Measurements from ENCODE around the gene AKTIP. TPM values are rescaled to one million over a fixed set of nuclear protein-coding genes. Genes with fewer than 3 reads are reported as not detected.

The AKTIP gene
- total and polyA plus RNA-seq, 2 of the 4 experiments (the other 2 are of a cell fraction) = 17.7 to 19.9 TPM

GRCh38 chr16:53528797-53529196 lies 25.8 kb upstream of the AKTIP start:
- no TSS peak for BruUV-seq (replicated peaks)
- H3K56ac ChIP-seq (ENCODE audit: extremely low read depth, insufficient read depth, low read length) = no peak overlapping the region
- no peak for TF ChIP-seq CHD1 (IDR thresholded peaks at IDR 0.05; ENCODE audit: low read depth, low read length)
- no peak for TF ChIP-seq MAFK (IDR thresholded peaks at IDR 0.05; ENCODE audit: low read depth, low read length)
- no peak for TF ChIP-seq RFX5 (IDR thresholded peaks at IDR 0.05; ENCODE audit: low read depth, low read length)
- TF ChIP-seq, protein P1, sequence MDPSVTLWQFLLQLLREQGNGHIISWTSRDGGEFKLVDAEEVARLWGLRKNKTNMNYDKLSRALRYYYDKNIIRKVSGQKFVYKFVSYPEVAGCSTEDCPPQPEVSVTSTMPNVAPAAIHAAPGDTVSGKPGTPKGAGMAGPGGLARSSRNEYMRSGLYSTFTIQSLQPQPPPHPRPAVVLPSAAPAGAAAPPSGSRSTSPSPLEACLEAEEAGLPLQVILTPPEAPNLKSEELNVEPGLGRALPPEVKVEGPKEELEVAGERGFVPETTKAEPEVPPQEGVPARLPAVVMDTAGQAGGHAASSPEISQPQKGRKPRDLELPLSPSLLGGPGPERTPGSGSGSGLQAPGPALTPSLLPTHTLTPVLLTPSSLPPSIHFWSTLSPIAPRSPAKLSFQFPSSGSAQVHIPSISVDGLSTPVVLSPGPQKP (IDR thresholded peaks at IDR 0.05; ENCODE audit: borderline replicate concordance, low read depth, low read length) = no peak
- TF ChIP-seq RCOR1 (IDR thresholded peaks at IDR 0.05; ENCODE audit: insufficient replicate concordance, low read length) = no peak
- TF ChIP-seq SMC3 (IDR thresholded peaks at IDR 0.05; ENCODE audit: low read depth, low read length) = no peak
- TF ChIP-seq USF2 (IDR thresholded peaks at IDR 0.05; ENCODE audit: low read depth, low read length) = no peak
- no peak for TF ChIP-seq CEBPB (IDR thresholded peaks at IDR 0.05; ENCODE audit: low read depth, low read length)
- no peak for TF ChIP-seq POLR2A (IDR thresholded peaks at IDR 0.05; ENCODE audit: low read depth, low read length)
- TF ChIP-seq FOS (IDR thresholded peaks at IDR 0.05; ENCODE audit: low read depth, low read length) = no peak
- TF ChIP-seq, protein P2, sequence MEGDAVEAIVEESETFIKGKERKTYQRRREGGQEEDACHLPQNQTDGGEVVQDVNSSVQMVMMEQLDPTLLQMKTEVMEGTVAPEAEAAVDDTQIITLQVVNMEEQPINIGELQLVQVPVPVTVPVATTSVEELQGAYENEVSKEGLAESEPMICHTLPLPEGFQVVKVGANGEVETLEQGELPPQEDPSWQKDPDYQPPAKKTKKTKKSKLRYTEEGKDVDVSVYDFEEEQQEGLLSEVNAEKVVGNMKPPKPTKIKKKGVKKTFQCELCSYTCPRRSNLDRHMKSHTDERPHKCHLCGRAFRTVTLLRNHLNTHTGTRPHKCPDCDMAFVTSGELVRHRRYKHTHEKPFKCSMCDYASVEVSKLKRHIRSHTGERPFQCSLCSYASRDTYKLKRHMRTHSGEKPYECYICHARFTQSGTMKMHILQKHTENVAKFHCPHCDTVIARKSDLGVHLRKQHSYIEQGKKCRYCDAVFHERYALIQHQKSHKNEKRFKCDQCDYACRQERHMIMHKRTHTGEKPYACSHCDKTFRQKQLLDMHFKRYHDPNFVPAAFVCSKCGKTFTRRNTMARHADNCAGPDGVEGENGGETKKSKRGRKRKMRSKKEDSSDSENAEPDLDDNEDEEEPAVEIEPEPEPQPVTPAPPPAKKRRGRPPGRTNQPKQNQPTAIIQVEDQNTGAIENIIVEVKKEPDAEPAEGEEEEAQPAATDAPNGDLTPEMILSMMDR (conservative IDR thresholded peaks at IDR 0.05; ENCODE audit: low read depth, low read length) = no peak
- no peak for TF ChIP-seq NFE2L2 (IDR thresholded peaks at IDR 0.05; ENCODE audit: low read depth, low read length)
- TF ChIP-seq BHLHE40 (IDR thresholded peaks at IDR 0.05; ENCODE audit: low read depth, low read length) = no peak
- TF ChIP-seq MAZ (IDR thresholded peaks at IDR 0.05; ENCODE audit: borderline replicate concordance, low read depth, low read length) = no peak
- no peak for TF ChIP-seq RAD21 (IDR thresholded peaks at IDR 0.05; ENCODE audit: low read length)
- TF ChIP-seq MXI1 (IDR thresholded peaks at IDR 0.05; ENCODE audit: borderline replicate concordance, low read depth, low read length) = no peak
- peaks cover 3% of the 10 kb centered on the region for H3K27me3 ChIP-seq (ENCODE audit: control insufficient read depth, insufficient read depth, low read length)
- H3K14ac ChIP-seq (replicated peaks; ENCODE audit: low read depth, low read length) = no peak overlapping the region
- H4K20me1 ChIP-seq (ENCODE audit: insufficient read depth, low read length) = no peaks in the 10 kb centered on the region
- H4K91ac ChIP-seq (ENCODE audit: insufficient read depth, low read depth, low read length) = no peak overlapping the region
- no peak overlapping the region for H2AK9ac ChIP-seq (replicated peaks; ENCODE audit: low read depth, low read length, poor library complexity)
- H3K9ac ChIP-seq (ENCODE audit: low read depth, low read length) = no peak overlapping the region
- ChIA-PET CTCF (no interaction called here), POLR2A (ENCODE audit: unreplicated experiment) (no interaction called here)
- H3K4me1 ChIP-seq (ENCODE audit: control insufficient read depth, insufficient read depth, low read length) = no peaks in the 10 kb centered on the region
- intact Hi-C loops (cut with micrococcal nuclease) = no loop called here
- no peak overlapping the region for H4K5ac ChIP-seq (ENCODE audit: low read depth, low read length)
- no peak overlapping the region for H3K4me3 ChIP-seq (ENCODE audit: insufficient read depth, low read depth, low read length)
- 63% methylated on average over 4 of the region's 6 CpGs; no CpG with 5 or more reads in 1 of the 2 experiments for WGBS, 2 experiments (ENCODE audit: extremely low coverage in 2 of 2, insufficient read length in 1 of 2)
- H2BK20ac ChIP-seq (ENCODE audit: low read depth, low read length) = no peak overlapping the region
- H3K79me1 ChIP-seq (ENCODE audit: low read depth in 1 of 2, low read length in 2 of 2) = no peaks in the 10 kb centered on the region
- ATAC-seq (ENCODE audit: low read depth) (no peak), DNase-seq (no peak)
- in situ Hi-C loops (cut with MboI; ENCODE audit: low sequenced_read_pairs) = no loop called here
- no peak overlapping the region for H2BK5ac ChIP-seq (ENCODE audit: low read depth, low read length, poor library complexity, severe bottlenecking)
- dilution Hi-C loops (cut with HindIII; ENCODE audit: low sequenced_read_pairs, unreplicated experiment) = no loop called here
- no peak overlapping the region for H2BK120ac ChIP-seq (ENCODE audit: low read depth, low read length)
- H3K18ac ChIP-seq (ENCODE audit: low read depth, low read length) = no peak overlapping the region
- no peak overlapping the region for H3K23ac ChIP-seq (ENCODE audit: low read depth, low read length)
- H2BK15ac ChIP-seq (ENCODE audit: low read depth, low read length) = no peak overlapping the region
- H3K36me3 ChIP-seq (ENCODE audit: control insufficient read depth, insufficient read depth, low read length) = no peaks in the 10 kb centered on the region
- H4K8ac ChIP-seq (ENCODE audit: low read depth in 2 of 2, low read length in 2 of 2) = no peak overlapping the region
- no peak overlapping the region for H3K4me2 ChIP-seq (ENCODE audit: low read depth, low read length)
- no peak overlapping the region for H2AK5ac ChIP-seq (ENCODE audit: low read depth, low read length)
- H3K9me3 ChIP-seq (ENCODE audit: control insufficient read depth, insufficient read depth, low read length) = no peaks in the 10 kb centered on the region; the same call in 1 of the 2 replicates
- H3K4ac ChIP-seq (ENCODE audit: low read depth, low read length) = no peak overlapping the region
- no peak overlapping the region for H3K27ac ChIP-seq (ENCODE audit: insufficient read depth, low read length)
- no peak overlapping the region for H2AFZ ChIP-seq (replicated peaks; ENCODE audit: low read length, poor library complexity)
- H3K9me1 ChIP-seq (ENCODE audit: insufficient read depth, low read length) = no peaks in the 10 kb centered on the region
